ENCODE measurements around the gene ZCCHC2. TPM values are rescaled to one million over a fixed set of nuclear protein-coding genes. Genes with fewer than 3 reads are reported as not detected.

Gene ZCCHC2
- total and polyA plus RNA-seq, 2 donors (not counting 3 experiments of a cell fraction or from before 2014, with no cell fraction given): 16.2 to 27.2 TPM

DNA sequence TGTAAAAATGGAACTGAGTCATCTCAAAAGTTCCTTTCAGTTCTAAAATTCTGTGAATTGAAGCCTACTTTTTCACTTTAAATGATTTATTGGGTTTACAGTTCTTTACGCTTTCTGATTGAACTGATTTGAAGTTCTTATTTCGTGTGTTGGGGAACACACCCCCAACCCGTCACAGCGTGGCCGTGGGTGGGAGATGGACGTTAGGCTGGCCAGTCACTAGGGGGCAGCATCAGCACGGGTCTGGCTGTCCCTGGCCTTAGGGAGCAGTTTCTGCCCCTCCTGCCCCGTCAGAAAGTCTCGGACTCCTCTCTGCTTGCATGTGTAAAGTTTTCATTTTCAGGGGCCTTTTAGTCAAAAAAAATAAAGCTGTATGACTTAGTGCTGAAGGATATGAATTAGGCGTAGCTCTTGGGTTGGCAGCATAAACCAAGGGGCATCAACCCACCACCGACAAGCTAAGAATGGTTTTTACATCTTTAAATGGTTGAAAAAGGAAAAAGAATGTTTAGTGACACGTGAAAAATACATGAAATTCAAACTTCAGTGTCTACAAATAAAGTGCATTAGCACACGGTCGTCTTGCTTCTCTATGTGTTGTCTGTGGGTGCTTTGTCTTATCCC, 63.4 kb downstream of the ZCCHC2 start:
- no peak overlapping the region for H3K4me3 ChIP-seq (replicated peaks in 1 of 3; ENCODE audit: insufficient read depth in 1 of 3, low read depth in 1 of 3, low read length in 3 of 3)

More for the DNA sequence above, 63.4 kb downstream of the ZCCHC2 start:
- TF ChIP-seq EZH2 (IDR thresholded peaks at IDR 0.05; ENCODE audit: borderline replicate concordance, low read depth, low read length, severe bottlenecking): no peak
- TF ChIP-seq FOS (IDR thresholded peaks at IDR 0.05; ENCODE audit: borderline replicate concordance, insufficient read depth, low read length): no peak
- TF ChIP-seq JUN (IDR thresholded peaks at IDR 0.05; ENCODE audit: borderline replicate concordance, insufficient read depth, insufficient read length, low read depth): no peak
- TF ChIP-seq MAX (IDR thresholded peaks at IDR 0.05; ENCODE audit: insufficient read depth, insufficient read length): no peak
- TF ChIP-seq MYC (IDR thresholded peaks at IDR 0.05; ENCODE audit: low read depth, low read length): no peak
- TF ChIP-seq CTCF (IDR thresholded peaks at IDR 0.05; ENCODE audit: extremely low read depth in 1 of 2, insufficient read depth in 1 of 2, low read depth in 1 of 2, low read length in 2 of 2): peak; percentile 89 to 93
- Histone ChIP-seq H3K9me1 (replicated peaks; ENCODE audit: control insufficient read depth, extremely low read depth, insufficient read depth, low read length) (no peaks in the 10 kb centered on the region), H3K9me3 (replicated peaks; ENCODE audit: control insufficient read depth, insufficient read depth, low read length) (no peaks in the 10 kb centered on the region), H4K20me1 (replicated peaks; ENCODE audit: control insufficient read depth, extremely low read depth, insufficient read depth, low read length) (no peaks in the 10 kb centered on the region), H3K4me1 (ENCODE audit: control insufficient read depth, extremely low read depth, insufficient read depth, low read length) (peaks cover 11% of the 10 kb centered on the region), H3K9ac (replicated peaks; ENCODE audit: extremely low read depth, insufficient read depth, low read length) (no peak overlapping the region), H3K79me2 (ENCODE audit: control insufficient read depth, insufficient read depth, low read length) (no peaks in the 10 kb centered on the region), H3K36me3 (ENCODE audit: control insufficient read depth in 2 of 2, extremely low read depth in 1 of 2, insufficient read depth in 2 of 2, low read length in 2 of 2) (no peaks in the 10 kb centered on the region), H3K4me2 (ENCODE audit: insufficient read depth, low read length) (no peak overlapping the region), H2AFZ (ENCODE audit: low read depth, low read length) (no peak overlapping the region), H3K27me3 (ENCODE audit: control insufficient read depth in 2 of 2, insufficient read depth in 2 of 2, low read length in 2 of 2) (no peaks in the 10 kb centered on the region), H3K27ac (ENCODE audit: insufficient read depth, low read depth, low read length) (no peak overlapping the region)
- BruUV-seq (replicated peaks): no TSS peak
- ChIA-PET CTCF (interaction anchor here (0.7 to 4.2 kb wide), 29 partner anchors 16 to 854 kb away, joined by 3 to 95 read pairs (median 4); partner anchors contain the start of genes PHLPP1, PIGN and RELCH), POLR2A (no interaction called here)
- FAIRE-seq (peak; percentile 83), DNase-seq (ENCODE audit: low read depth, low spot score) (peak; percentile 65)
- dilution Hi-C loops (cut with MboI; ENCODE audit: extremely low pct_ligation_motif_present, low sequenced_read_pairs): no loop called here
- intact Hi-C loops (cut with micrococcal nuclease): loop anchor here (1.0 kb wide), 3 partner anchors 129 to 396 kb away; partner anchors contain the start of gene PHLPP1

Measured in endothelial cell of umbilical vein (primary cell).